ENCODE results near the gene HSPD1. TPM values are rescaled to one million over a fixed set of nuclear protein-coding genes. Genes with fewer than 3 reads are reported as not detected.

Gene HSPD1
- polyA plus RNA-seq, 2 of the 4 experiments (the other 2 are of a cell fraction) = 790 to 882 TPM

Small RNA genes within 50 kb of the gene (small RNA-seq; reads per million reads assigned to genes)
- gene AC020550.1 (0 reads per million in 6 experiments), gene RNU6-1029P (0 reads per million in 6 experiments)

Other genes with a start within 250 kb of the HSPD1 start
- 5.9 and 7.9 TPM in 2 replicates for gene ANKRD44, start 189.1 kb downstream of the HSPD1 start, polyA plus RNA-seq (2011; rRNA removed)
- gene ANKRD44, start 189.1 kb downstream of the HSPD1 start, polyA plus RNA-seq (2017; fragmentation: RNase III; extraction: RNeasy Plus Mini Kit Qiagen cat#74134 plus additional on column Dnase treatment) = 0.97 to 1.6 TPM (median 1.6 TPM) in 3 replicates
- 400 and 436 TPM in 2 replicates for gene SF3B1, start 64.8 kb downstream of the HSPD1 start, polyA plus RNA-seq (2011; rRNA removed)
- 165 to 167 TPM (median 166 TPM) in 3 replicates for gene SF3B1, start 64.8 kb downstream of the HSPD1 start, polyA plus RNA-seq (2017; fragmentation: RNase III; extraction: RNeasy Plus Mini Kit Qiagen cat#74134 plus additional on column Dnase treatment)
- 6.1 and 11.2 TPM in 2 replicates for gene COQ10B, start 46.3 kb downstream of the HSPD1 start, polyA plus RNA-seq (2011; rRNA removed)
- gene COQ10B, start 46.3 kb downstream of the HSPD1 start, polyA plus RNA-seq (2017; fragmentation: RNase III; extraction: RNeasy Plus Mini Kit Qiagen cat#74134 plus additional on column Dnase treatment) = 22.9 to 25.1 TPM (median 24.3 TPM) in 3 replicates
- 286 and 468 TPM in 2 replicates for gene HSPE1, start 539 bp upstream of the HSPD1 start, polyA plus RNA-seq (2011; rRNA removed)
- 1,189 to 1,457 TPM (median 1,198 TPM) in 3 replicates for gene HSPE1, start 539 bp upstream of the HSPD1 start, polyA plus RNA-seq (2017; fragmentation: RNase III; extraction: RNeasy Plus Mini Kit Qiagen cat#74134 plus additional on column Dnase treatment)
- 44.2 and 74.7 TPM in 2 replicates for gene MOB4, start 16.2 kb upstream of the HSPD1 start, polyA plus RNA-seq (2011; rRNA removed)
- 57.5 to 64.3 TPM (median 58.1 TPM) in 3 replicates for gene MOB4, start 16.2 kb upstream of the HSPD1 start, polyA plus RNA-seq (2017; fragmentation: RNase III; extraction: RNeasy Plus Mini Kit Qiagen cat#74134 plus additional on column Dnase treatment)
- gene RFTN2, start 175.7 kb upstream of the HSPD1 start, polyA plus RNA-seq (2011; rRNA removed) = 0.17 and 0.20 TPM in 2 replicates
- 0.03 to 0.13 TPM (median 0.08 TPM) in 3 replicates for gene RFTN2, start 175.7 kb upstream of the HSPD1 start, polyA plus RNA-seq (2017; fragmentation: RNase III; extraction: RNeasy Plus Mini Kit Qiagen cat#74134 plus additional on column Dnase treatment)
- 10.9 and 11.6 TPM in 2 replicates for gene MARS2, start 205.5 kb upstream of the HSPD1 start, polyA plus RNA-seq (2011; rRNA removed)
- gene MARS2, start 205.5 kb upstream of the HSPD1 start, polyA plus RNA-seq (2017; fragmentation: RNase III; extraction: RNeasy Plus Mini Kit Qiagen cat#74134 plus additional on column Dnase treatment) = 9.0 to 9.5 TPM (median 9.1 TPM) in 3 replicates